Heart right ventricle (tissue), 16 donors: ENCODE measurements around the gene AGTRAP. TPM values are rescaled to one million over a fixed set of nuclear protein-coding genes. Genes with fewer than 3 reads are reported as not detected.
A peak's percentile ranks its signal among the peaks of the same experiment; 100 is the strongest.

Experiments
- ATAC-seq, 8 donors: fragments of 200-7000 bp; cut with Tn5 transposase; one replicate each; pipeline ENCODE4 v1.9.1; 2020; ENCODE audit warnings: mild to moderate bottlenecking in 8 of 8, moderate library complexity in 8 of 8, moderate number of reproducible peaks in 1 of 8
- DNase-seq, 2 donors: peaks; one replicate each; pipeline ENCODE4 v3.0.0-alpha.2; 2020
- H3K27ac ChIP-seq, 10 donors: fragments of 200-600 bp; sonication (generic) in 2 of 10; one replicate each; pipeline versions ENCODE4 v1.5.0 to v1.8.0; 2020 to 2022; ENCODE audit warnings: mild to moderate bottlenecking in 3 of 10
- H3K27me3 ChIP-seq, 7 donors: fragments of 200-600 bp; one replicate each; pipeline ENCODE4 v1.8.0; 2021 to 2022; ENCODE audit warnings: mild to moderate bottlenecking in 2 of 7
- H3K36me3 ChIP-seq, 9 donors: fragments of 200-600 bp; sonication (generic) in 1 of 9; one replicate each; pipeline versions ENCODE4 v1.5.0 to v1.8.0; 2020 to 2022; ENCODE audit warnings: mild to moderate bottlenecking in 2 of 9
- H3K4me1 ChIP-seq, 9 donors: fragments of 200-600 bp; sonication (generic) in 1 of 9; one replicate each; pipeline versions ENCODE4 v1.5.0 to v1.8.0; 2020 to 2022; ENCODE audit warnings: mild to moderate bottlenecking in 4 of 9
- H3K4me3 ChIP-seq, 10 donors: fragments of 200-600 bp; sonication (generic) in 2 of 10; one replicate each; pipeline versions ENCODE4 v1.5.0 to v1.8.0; 2020 to 2022; ENCODE audit warnings: mild to moderate bottlenecking in 7 of 10, moderate library complexity in 2 of 10
- H3K9me3 ChIP-seq, 11 donors: fragments of 200-600 bp in 10 of 11; sonication (generic) in 2 of 11; one replicate each; pipeline versions ENCODE4 v1.5.0 to v1.8.0; 2013 to 2022; ENCODE audit warnings: mild to moderate bottlenecking in 2 of 11, control low read depth in 1 of 11, moderate library complexity in 1 of 11
- WGBS, 2 donors: extraction: QIAGEN DNeasy Blood & Tissue Kit; methylation state at CpG; one replicate each; pipeline ENCODE4 v1.1.7; 2013; ENCODE audit warnings: inconsistent platforms in 1 of 2; 5-methylcytosine and 5-hydroxymethylcytosine counted together
- intact Hi-C, 10 donors: fragments of 100-400 bp; cut with DNase I; formaldehyde crosslinking; loops; one replicate each; pipeline versions ENCODE4 v1.11.1 to v1.14.2; 2022
- polyA plus RNA-seq, 2 donors: library from polyadenylated mRNA; stranded (reverse); fragments of 200-250 nt; gene quantifications; one replicate each; pipeline ENCODE4 v1.2.3, GENCODE V29; 2013
- total RNA-seq, 10 donors: library from RNA; stranded (reverse); fragmentation: NEBNext Ultra II Directional in 3 of 10; extraction: Animal tissue kit (Norgen Biotek cat#: 25700) in 3 of 10; gene quantifications; one replicate each; pipeline versions ENCODE4 v1.2.1 to v1.2.4, GENCODE V29; 2021 to 2023
- TF ChIP-seq, protein P1 (sequence below), 9 donors: fragments of 200-600 bp; sonication (generic) in 2 of 9; IDR thresholded peaks; one replicate each; pipeline versions ENCODE4 v1.5.0 to v1.8.0; 2021 to 2022; ENCODE audit warnings: antibody characterized with exemption in 9 of 9, mild to moderate bottlenecking in 5 of 9, moderate library complexity in 1 of 9
- donor health status: Arrhythmogenic right ventricular cardiomyopathy.
- donor health status: ischemic (EF 13 %, LVEDD 7.1; RV severe dilation, severe dysfunction).
- donor health status: healthy with polysubstance abuse.
- donor health status: DM: no; HTN: yes; CAD: no.
- donor health status: DM: no; HTN: no; CAD: no.
- donor health status: ischemic (EF 25% LVEDD 6.9; RV normal size, moderate dysfunction).
- donor health status: ischemic (EF 25% LVEDD 5.7; RV mildly dilated, moderate dysfunction).
- donor health status: healthy.
- donor health status: DM: yes; HTN: yes; CAD: no.
- donor health status: Ischemic cardiomyopathy.
- donor health status: ischemic (EF 35%, LVEDD 5.7; RV mildly dilated, moderate dysfunction).
- donor health status: nonischemic (EF 11% LVEDD 7.7; RV severe dilation, severe dysfunction).
- donor health status: DM: yes; HTN: yes; CAD: no.
- donor health status: PGD.
- donor health status: ischemic (EF 29% LVEDD 5.4; RV normal size, mild dysfunction).
- donor health status: nonischemic (EF 23%, LVEDD 6.1; RV moderate dilation, normal function).

AGTRAP gene
- total and polyA plus RNA-seq, 12 donors = 12.9 to 96.7 (median 19.2) TPM

GRCh38 chr1:11721311-11721710 is 14.6 kb upstream of the AGTRAP start:
- TF ChIP-seq, protein P1, sequence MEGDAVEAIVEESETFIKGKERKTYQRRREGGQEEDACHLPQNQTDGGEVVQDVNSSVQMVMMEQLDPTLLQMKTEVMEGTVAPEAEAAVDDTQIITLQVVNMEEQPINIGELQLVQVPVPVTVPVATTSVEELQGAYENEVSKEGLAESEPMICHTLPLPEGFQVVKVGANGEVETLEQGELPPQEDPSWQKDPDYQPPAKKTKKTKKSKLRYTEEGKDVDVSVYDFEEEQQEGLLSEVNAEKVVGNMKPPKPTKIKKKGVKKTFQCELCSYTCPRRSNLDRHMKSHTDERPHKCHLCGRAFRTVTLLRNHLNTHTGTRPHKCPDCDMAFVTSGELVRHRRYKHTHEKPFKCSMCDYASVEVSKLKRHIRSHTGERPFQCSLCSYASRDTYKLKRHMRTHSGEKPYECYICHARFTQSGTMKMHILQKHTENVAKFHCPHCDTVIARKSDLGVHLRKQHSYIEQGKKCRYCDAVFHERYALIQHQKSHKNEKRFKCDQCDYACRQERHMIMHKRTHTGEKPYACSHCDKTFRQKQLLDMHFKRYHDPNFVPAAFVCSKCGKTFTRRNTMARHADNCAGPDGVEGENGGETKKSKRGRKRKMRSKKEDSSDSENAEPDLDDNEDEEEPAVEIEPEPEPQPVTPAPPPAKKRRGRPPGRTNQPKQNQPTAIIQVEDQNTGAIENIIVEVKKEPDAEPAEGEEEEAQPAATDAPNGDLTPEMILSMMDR (IDR thresholded peaks at IDR 0.05) = no peak
- Histone ChIP-seq H3K4me1 (peaks cover 0 to 25% (median 10%) of the 10 kb centered on the region in 9 donors), H3K27ac (no peak overlapping the region), H3K9me3 (no peaks in the 10 kb centered on the region), H3K36me3 (no peaks in the 10 kb centered on the region), H3K27me3 (peaks cover 0 to 13% (median 0%) of the 10 kb centered on the region in 7 donors), H3K4me3 (no peak overlapping the region)
- DNase-seq (no peak), ATAC-seq (no peak)
- intact Hi-C loops = loop anchor here in 3 of 10 donors (5.0 to 10.0 kb wide), 3 partner anchors 69 to 687 kb away; partner anchors contain the start of genes FBXO2 (in 1 of the 3) and FBXO44 (in 1 of the 3)
- 73 to 79% methylated on average over 4 of the region's 4 CpGs for WGBS, 2 donors

- DNase-seq (no peak), ATAC-seq (no peak)
- H3K9me3 ChIP-seq = no peaks in the 10 kb centered on the region
- no peak overlapping the region for H3K27ac ChIP-seq
- no peaks in the 10 kb centered on the region for H3K36me3 ChIP-seq
- H3K27me3 ChIP-seq = peaks cover 0 to 6% (median 0%) of the 10 kb centered on the region in 7 donors
- WGBS, 2 donors = 22 to 28% methylated on average over 2 of the region's 2 CpGs
- H3K4me3 ChIP-seq = no peak overlapping the region
- TF ChIP-seq, protein P1 (IDR thresholded peaks at IDR 0.05) = no peak
- intact Hi-C loops = loop anchor here in 3 of 10 donors (5.0 to 10.0 kb wide), 3 partner anchors 70 to 688 kb away; partner anchors contain the start of genes FBXO2 (in 1 of the 3) and FBXO44 (in 1 of the 3)
- peaks cover 0 to 25% (median 10%) of the 10 kb centered on the region in 9 donors for H3K4me1 ChIP-seq
Measured at GRCh38 chr1:11722538-11722937, 13.4 kb upstream of the AGTRAP start.

GRCh38 chr1:11725616-11726015 is 10.3 kb upstream of the AGTRAP start:
- TF ChIP-seq, protein P1 (IDR thresholded peaks at IDR 0.05) = no peak
- intact Hi-C loops = loop anchor here in 2 of 10 donors (10.0 kb wide), 2 partner anchors 671 to 691 kb away; no protein-coding TSS in a partner anchor

DNA sequence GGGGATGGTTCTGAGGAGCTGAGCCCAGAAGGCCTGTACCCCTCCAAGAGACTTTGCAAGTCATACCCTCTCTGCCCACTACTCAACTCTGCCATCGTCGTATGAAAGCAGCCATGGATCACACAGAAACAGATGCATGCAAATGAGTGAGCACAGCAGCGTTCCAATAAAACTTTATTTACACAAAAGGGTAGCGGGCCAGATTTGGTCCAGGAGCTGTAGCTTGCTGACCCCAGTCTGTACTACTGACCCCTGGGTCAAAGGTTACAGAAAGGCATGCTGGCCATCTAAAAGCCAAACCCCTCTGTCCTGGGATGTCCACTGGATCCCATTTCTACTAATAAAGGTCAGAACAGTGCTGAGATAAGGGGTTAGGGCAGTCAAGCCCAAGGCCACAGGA is 8.8 kb upstream of the AGTRAP start:
- intact Hi-C loops = loop anchor here in 2 of 10 donors (10.0 kb wide), 2 partner anchors 672 to 692 kb away; no protein-coding TSS in a partner anchor
- ATAC-seq = no peak
- no peaks in the 10 kb centered on the region for H3K9me3 ChIP-seq
- TF ChIP-seq, protein P1 (IDR thresholded peaks at IDR 0.05) = no peak
- no peaks in the 10 kb centered on the region for H3K27me3 ChIP-seq
- 97 to 99% methylated on average over 4 of the region's 4 CpGs for WGBS, 2 donors
- H3K4me1 ChIP-seq = peaks cover 0 to 50% (median 20%) of the 10 kb centered on the region in 9 donors
- no peaks in the 10 kb centered on the region for H3K36me3 ChIP-seq
- no peak for DNase-seq
- H3K27ac ChIP-seq = no peak overlapping the region
- H3K4me3 ChIP-seq = no peak overlapping the region

More at GRCh38 chr1:11725616-11726015, 10.3 kb upstream of the AGTRAP start:
- no peak overlapping the region for H3K4me3 ChIP-seq
- DNase-seq = no peak
- peak in 1 of 8 donors; percentile 31 for ATAC-seq
- H3K27me3 ChIP-seq = no peaks in the 10 kb centered on the region
- 82 to 86% methylated on average over 5 of the region's 5 CpGs for WGBS, 2 donors
- H3K36me3 ChIP-seq = no peaks in the 10 kb centered on the region
- H3K4me1 ChIP-seq = peaks cover 0 to 35% (median 7%) of the 10 kb centered on the region in 9 donors
- peak overlapping the region in 1 of 10 donors; percentile 13 for H3K27ac ChIP-seq
- no peaks in the 10 kb centered on the region for H3K9me3 ChIP-seq
